ENCODE data around the gene POLR2M.

DNA sequence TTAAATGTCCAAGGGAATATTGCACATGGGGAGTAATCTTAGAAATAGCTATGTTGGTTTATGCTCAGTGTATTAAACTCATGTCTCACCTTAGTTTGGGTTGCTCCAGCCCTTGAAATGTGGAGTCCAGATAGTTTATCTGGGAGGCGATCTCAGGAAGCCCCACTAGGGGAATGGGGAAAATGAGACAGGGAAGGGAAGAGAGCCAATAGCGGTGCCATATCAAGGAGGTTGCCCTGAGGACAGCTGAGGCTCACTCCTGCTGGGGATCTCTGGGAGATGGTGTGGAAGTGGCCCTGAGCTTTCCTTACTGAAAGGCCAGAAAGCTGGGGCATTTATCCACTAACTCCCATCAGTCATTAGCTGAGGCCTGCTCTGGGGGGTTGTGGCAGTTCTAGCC lies 43.3 kb upstream of the POLR2M start:
- TF ChIP-seq POLR2A (IDR thresholded peaks at IDR 0.05; ENCODE audit: low read length) (no peak), GATA1 (IDR thresholded peaks at IDR 0.05; ENCODE audit: low read depth, low read length) (no peak)
